Kidney (tissue), 14 donors: ENCODE measurements around the gene CNTN2. TPM values are rescaled to one million over a fixed set of nuclear protein-coding genes. Genes with fewer than 3 reads are reported as not detected.

Experiments used
- DNase-seq, 5 donors: peaks; one replicate each; pipeline ENCODE4 v3.0.0-alpha.2; 2013 to 2020
- FAIRE-seq: peaks from 2 replicates; lab custom pipeline; 2012; peaks lifted over from hg19 to GRCh38; lab: Jason Lieb, UNC
- H3K27ac ChIP-seq, 2 donors: one replicate each; pipeline ENCODE4 v1.7.0; 2013; ENCODE audit warnings: low read depth in 2 of 2, low read length in 2 of 2, inconsistent platforms in 1 of 2
- H3K27me3 ChIP-seq: one replicate; pipeline ENCODE4 v1.7.1; 2013; ENCODE audit warnings: low read length, inconsistent platforms; ENCODE audit not compliant: control insufficient read depth, insufficient read depth
- H3K36me3 ChIP-seq, 3 donors: one replicate each; pipeline versions ENCODE4 v1.7.0 to v1.7.1; 2013; ENCODE audit warnings: low read length in 3 of 3, control low read depth in 1 of 3, inconsistent platforms in 1 of 3; ENCODE audit not compliant: insufficient read depth in 3 of 3, control insufficient read depth in 2 of 3
- H3K4me1 ChIP-seq, 3 donors: one replicate each; pipeline versions ENCODE4 v1.7.0 to v1.7.1; 2013; ENCODE audit warnings: low read length in 3 of 3, inconsistent platforms in 1 of 3, low read depth in 1 of 3; ENCODE audit not compliant: control insufficient read depth in 2 of 3, insufficient read depth in 2 of 3
- H3K4me3 ChIP-seq, 3 donors: one replicate each; pipeline versions ENCODE4 v1.7.0 to v1.8.1; 2013; ENCODE audit warnings: low read length in 3 of 3, control low read depth in 1 of 3, inconsistent platforms in 1 of 3
- H3K9ac ChIP-seq, 3 donors: one replicate each; pipeline versions ENCODE4 v1.7.0 to v1.7.1; 2013; ENCODE audit warnings: low read length in 3 of 3, control low read depth in 1 of 3, inconsistent platforms in 1 of 3
- H3K9me3 ChIP-seq, 3 donors: one replicate each; pipeline versions ENCODE4 v1.7.0 to v1.7.1; 2013; ENCODE audit warnings: low read length in 3 of 3, control low read depth in 1 of 3, inconsistent platforms in 1 of 3; ENCODE audit not compliant: control insufficient read depth in 2 of 3, insufficient read depth in 1 of 3
- CTCF ChIP-seq: IDR thresholded peaks from 3 replicates; pipeline ENCODE4 v1.5.1; 2012; ENCODE audit warnings: mild to moderate bottlenecking, moderate library complexity, borderline replicate concordance; ENCODE audit not compliant: insufficient read depth; ENCODE audit errors: extremely low read depth
- intact Hi-C: fragments of 100-400 bp; cut with DNase I; formaldehyde crosslinking; loops from one replicate; pipeline ENCODE4 v1.11.1; 2022
- polyA plus RNA-seq: library from polyadenylated mRNA; stranded (reverse); fragments of 350-450 nt; fragmentation: Illumina TruSeq; extraction: RNeasy Lipid Tissue Mini Kit (QIAGEN cat#74804); gene quantifications from one replicate; pipeline ENCODE4 v1.2.3, GENCODE V29; 2014; ENCODE audit warnings: low read depth, low replicate concordance; ENCODE audit not compliant: insufficient read depth
- total RNA-seq: library from RNA; stranded (reverse); fragmentation: NEBNext Ultra II Directional; extraction: Animal tissue kit (Norgen Biotek cat#: 25700); gene quantifications from one replicate; pipeline ENCODE4 v1.2.1, GENCODE V29; 2021
- donor health status: control.
- donor health status: control.
- donor health status: control.
- donor health status: control.
- donor health status: control.
- donor health status: DM: yes; HTN: yes; CAD: no.
- donor health status: Normal renal cell carcinoma (clear cell type).

CNTN2 gene
- total and polyA plus RNA-seq, 2 donors from 2014 or later: 0.15 to 0.44 TPM

- H3K27me3 ChIP-seq: no peaks in the 10 kb centered on the region
- H3K9me3 ChIP-seq: no peaks in the 10 kb centered on the region
- no peak overlapping the region for H3K9ac ChIP-seq
- H3K4me1 ChIP-seq: peaks cover 0 to 4% (median 3%) of the 10 kb centered on the region in 3 donors
- H3K36me3 ChIP-seq: peaks cover 2 to 63% (median 36%) of the 10 kb centered on the region in 3 donors
- FAIRE-seq: no peak
- no peak overlapping the region for H3K4me3 ChIP-seq
- H3K27ac ChIP-seq: no peak overlapping the region
- no peak for TF ChIP-seq CTCF
- DNase-seq: peak in 1 of 5 donors; percentile 8
- intact Hi-C loops: no loop called here
These were observed 52.4 kb downstream of the CNTN2 start for GRCh38 chr1:205095422-205095821.

- TF ChIP-seq CTCF: no peak
- Histone ChIP-seq H3K9ac (no peak overlapping the region), H3K27me3 (no peaks in the 10 kb centered on the region), H3K27ac (no peak overlapping the region), H3K9me3 (no peaks in the 10 kb centered on the region), H3K36me3 (peaks cover 10 to 60% (median 41%) of the 10 kb centered on the region in 3 donors), H3K4me3 (no peak overlapping the region), H3K4me1 (peaks cover 0 to 4% (median 3%) of the 10 kb centered on the region in 3 donors)
- intact Hi-C loops: no loop called here
- FAIRE-seq (no peak), DNase-seq (no peak)
These were observed 55.2 kb downstream of the CNTN2 start for GRCh38 chr1:205098242-205098641.

GRCh38 chr1:205102404-205102803, 59.4 kb downstream of the CNTN2 start:
- DNase-seq: no peak
- no peak overlapping the region for H3K27ac ChIP-seq
- H3K4me3 ChIP-seq: no peak overlapping the region
- no peaks in the 10 kb centered on the region for H3K9me3 ChIP-seq
- intact Hi-C loops: no loop called here
- no peaks in the 10 kb centered on the region for H3K4me1 ChIP-seq
- peaks cover 13 to 61% (median 37%) of the 10 kb centered on the region in 3 donors for H3K36me3 ChIP-seq
- no peak for TF ChIP-seq CTCF
- H3K9ac ChIP-seq: no peak overlapping the region
- H3K27me3 ChIP-seq: no peaks in the 10 kb centered on the region
- no peak for FAIRE-seq

- TF ChIP-seq CTCF: no peak
- FAIRE-seq (no peak), DNase-seq (no peak)
- H3K36me3 ChIP-seq: peaks cover 5 to 29% (median 23%) of the 10 kb centered on the region in 3 donors
- intact Hi-C loops: no loop called here
- no peak overlapping the region for H3K27ac ChIP-seq
- H3K4me3 ChIP-seq: no peak overlapping the region
- no peak overlapping the region for H3K9ac ChIP-seq
- H3K9me3 ChIP-seq: no peaks in the 10 kb centered on the region
- H3K4me1 ChIP-seq: no peaks in the 10 kb centered on the region
- H3K27me3 ChIP-seq: no peaks in the 10 kb centered on the region
These were observed 64.3 kb downstream of the CNTN2 start for GRCh38 chr1:205107327-205107726.
